ENCODE data around the gene FES. TPM values are rescaled to one million over a fixed set of nuclear protein-coding genes. Genes with fewer than 3 reads are reported as not detected.

Gene FES
- total RNA-seq, 2 donors from 2014 or later, result 9.3 to 14.9 TPM

DNA sequence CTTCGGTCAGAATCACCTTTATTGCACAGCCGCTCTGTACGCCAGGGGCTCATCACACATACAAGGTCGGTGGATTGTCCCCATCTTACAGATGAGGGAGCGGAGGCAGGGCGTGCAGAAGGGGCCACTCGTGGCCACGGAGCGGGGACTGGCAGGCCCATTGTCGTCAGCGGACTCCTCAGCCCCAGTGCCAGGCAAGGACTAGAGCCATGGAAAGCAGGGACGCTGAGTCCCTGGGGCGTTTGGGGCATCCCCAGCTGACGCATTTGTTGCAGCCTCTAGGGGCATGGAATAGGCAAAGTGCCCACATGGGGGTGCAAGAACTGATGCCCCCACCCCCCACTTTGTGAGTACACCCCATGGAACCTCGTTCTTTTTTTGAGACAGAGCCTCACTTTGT lies 45.8 kb upstream of the FES start:
- H3K4me1 ChIP-seq, result no peaks in the 10 kb centered on the region
- TF ChIP-seq CTCF (IDR thresholded peaks at IDR 0.05), result no peak
- no peak for DNase-seq (ENCODE audit: low spot score)
- H3K36me3 ChIP-seq, result no peaks in the 10 kb centered on the region
- H3K9me3 ChIP-seq, result no peaks in the 10 kb centered on the region
- no peak overlapping the region for H3K4me3 ChIP-seq
- no peak overlapping the region for H3K27ac ChIP-seq
- no peaks in the 10 kb centered on the region for H3K27me3 ChIP-seq

DNA sequence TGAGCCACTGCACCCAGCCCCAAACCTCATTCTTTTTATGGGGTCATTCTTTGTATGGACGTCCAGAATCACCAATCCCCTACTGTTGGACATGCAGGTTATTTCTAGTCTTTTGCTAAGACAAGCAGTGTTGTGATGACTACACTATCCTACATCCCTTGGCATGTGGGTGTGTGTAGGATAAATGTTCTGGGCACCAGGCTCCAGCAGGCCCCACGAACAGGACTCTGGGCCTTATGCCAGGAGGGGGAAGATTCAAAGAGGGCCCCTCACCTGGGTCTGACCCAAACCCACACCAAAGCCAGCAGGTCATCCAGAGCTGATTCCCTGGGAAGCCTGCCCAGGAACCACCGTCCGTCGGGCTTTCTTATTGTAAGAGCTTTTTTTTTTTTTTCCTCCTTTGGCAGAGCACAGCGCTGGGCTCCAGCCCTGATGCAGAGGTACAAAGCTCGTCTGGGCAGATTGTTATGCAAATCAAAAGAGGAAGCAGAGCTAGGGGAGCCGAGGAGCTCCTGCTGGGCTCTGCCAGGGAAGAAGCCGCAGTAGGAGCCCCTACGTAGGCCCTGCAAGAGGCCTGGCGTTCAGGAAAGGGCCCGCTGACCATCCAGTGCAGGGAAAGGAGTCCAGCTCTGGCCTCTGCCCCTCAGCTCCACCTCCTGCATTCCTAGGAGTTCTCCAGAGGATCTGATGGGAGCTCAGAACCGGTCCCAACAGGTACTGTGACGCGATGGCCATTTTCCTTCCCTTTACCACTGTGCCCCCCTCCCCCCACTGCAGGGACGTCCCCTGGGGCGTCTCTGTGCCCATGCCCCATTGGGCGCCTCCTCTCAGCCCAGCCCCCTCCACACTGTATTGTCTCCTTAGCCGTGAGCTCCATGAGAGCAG lies 44.9 kb upstream of the FES start:
- Histone ChIP-seq H3K27ac (no peak overlapping the region), H3K4me3 (no peak overlapping the region), H3K27me3 (no peaks in the 10 kb centered on the region), H3K4me1 (no peaks in the 10 kb centered on the region), H3K9me3 (no peaks in the 10 kb centered on the region), H3K36me3 (no peaks in the 10 kb centered on the region)
- no peak for TF ChIP-seq CTCF (IDR thresholded peaks at IDR 0.05)
- no peak for DNase-seq (ENCODE audit: low spot score)

DNA sequence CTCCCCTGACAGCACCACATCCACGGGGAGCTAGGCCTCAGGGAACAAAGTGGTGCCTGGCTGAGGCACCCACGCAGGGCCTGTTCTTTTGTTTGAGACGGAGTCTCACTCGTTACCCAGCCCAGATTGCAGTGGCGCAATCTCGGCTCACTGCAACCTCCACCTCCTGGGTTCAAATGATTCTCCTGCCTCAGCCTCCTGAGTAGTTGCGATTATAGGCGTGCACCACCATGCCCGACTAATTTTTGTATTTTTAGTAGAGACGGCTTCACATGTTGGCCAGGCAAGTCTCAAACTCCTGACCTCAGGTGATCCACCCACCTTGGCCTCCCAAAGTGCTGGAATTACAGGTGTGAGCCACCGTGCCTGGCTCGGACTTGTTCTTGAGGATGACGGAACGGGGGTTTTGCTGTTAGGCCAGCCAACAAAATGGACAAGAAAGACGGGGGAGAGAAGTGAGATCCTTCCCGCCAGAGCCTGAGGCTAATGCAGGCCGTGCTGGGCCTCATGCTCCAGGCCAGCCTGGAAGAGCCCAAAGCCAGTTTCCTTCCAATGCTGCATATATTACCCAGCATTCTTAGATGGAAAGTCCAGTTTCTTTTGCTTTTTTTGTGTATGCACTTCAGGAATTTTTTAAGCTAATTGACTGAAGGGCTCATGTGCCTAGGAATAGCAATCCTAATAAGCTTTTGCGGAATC lies 44.0 kb upstream of the FES start:
- no peak for DNase-seq (ENCODE audit: low spot score)
- H3K9me3 ChIP-seq, result no peaks in the 10 kb centered on the region
- no peak for TF ChIP-seq CTCF (IDR thresholded peaks at IDR 0.05)
- H3K4me1 ChIP-seq, result no peaks in the 10 kb centered on the region
- H3K27ac ChIP-seq, result no peak overlapping the region
- no peak overlapping the region for H3K4me3 ChIP-seq
- no peaks in the 10 kb centered on the region for H3K27me3 ChIP-seq
- H3K36me3 ChIP-seq, result no peaks in the 10 kb centered on the region

- no peak for TF ChIP-seq CTCF (IDR thresholded peaks at IDR 0.05)
- Histone ChIP-seq H3K4me1 (no peaks in the 10 kb centered on the region), H3K27ac (no peak overlapping the region), H3K36me3 (no peaks in the 10 kb centered on the region), H3K4me3 (no peak overlapping the region), H3K27me3 (no peaks in the 10 kb centered on the region), H3K9me3 (no peaks in the 10 kb centered on the region)
- no peak for DNase-seq (ENCODE audit: low spot score)
These were observed 43.4 kb upstream of the FES start for GRCh38 chr15:90840954-90841353.

DNA sequence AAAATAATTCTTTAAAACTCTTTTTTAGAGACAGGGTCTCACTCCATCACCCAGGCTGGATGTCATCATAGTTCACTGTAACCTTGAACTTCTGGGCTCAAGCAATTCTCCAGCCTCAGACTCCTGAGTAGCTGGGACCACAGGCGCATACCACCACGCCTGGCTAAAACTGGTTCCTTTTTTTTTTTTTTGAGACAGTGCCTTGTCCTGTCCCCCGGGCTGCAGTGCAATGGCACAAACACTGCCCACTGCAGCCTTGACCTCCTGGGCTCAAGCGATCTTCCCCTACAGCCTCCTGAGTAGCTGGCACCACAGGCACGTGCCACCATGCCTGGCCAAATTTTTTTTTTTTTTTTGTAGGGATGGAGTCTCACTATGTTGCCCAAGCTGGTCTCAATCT lies 39.6 kb upstream of the FES start:
- DNase-seq (ENCODE audit: low spot score), result no peak
- no peaks in the 10 kb centered on the region for H3K4me1 ChIP-seq
- no peak overlapping the region for H3K4me3 ChIP-seq
- H3K36me3 ChIP-seq, result no peaks in the 10 kb centered on the region
- no peaks in the 10 kb centered on the region for H3K9me3 ChIP-seq
- H3K27ac ChIP-seq, result no peak overlapping the region
- no peaks in the 10 kb centered on the region for H3K27me3 ChIP-seq
- no peak for TF ChIP-seq CTCF (IDR thresholded peaks at IDR 0.05)
